GM19328 (cell line): Measurements from ENCODE around the gene PITPNM3.
"Not testable (repeated sequence)": the region's sequence is repeated elsewhere in the genome, so short reads cannot be mapped to it uniquely, and the experiment has no call there.

Source experiments
- ATAC-seq: cut with Tn5 transposase; IDR thresholded peaks from one replicate; pipeline ENCODE4 v1.9.1; 2021; ENCODE audit warnings: mild to moderate bottlenecking, moderate library complexity; ENCODE audit not compliant: unreplicated experiment

The PITPNM3 gene

GRCh38 chr17:6556121-6557039, at the start of gene PITPNM3:
TSS of gene PITPNM3 (minus strand) at chr17:6556555. CDS start at chr17:6556406, 149 bp downstream.
- no peak for ATAC-seq

GRCh38 chr17:6605142-6605541, 48.8 kb upstream of the PITPNM3 start:
- no peak for ATAC-seq

GRCh38 chr17:6603744-6604325, 47.5 kb upstream of the PITPNM3 start:
- no peak for ATAC-seq

GRCh38 chr17:6602141-6602540, 45.8 kb upstream of the PITPNM3 start:
- ATAC-seq = no peak

- ATAC-seq = no peak
Observed at GRCh38 chr17:6599364-6599763, 43.0 kb upstream of the PITPNM3 start.

GRCh38 chr17:6597727-6598126, 41.4 kb upstream of the PITPNM3 start:
- ATAC-seq = no peak

- no peak for ATAC-seq
Observed at GRCh38 chr17:6596941-6597340, 40.6 kb upstream of the PITPNM3 start.

- no peak for ATAC-seq
Observed at GRCh38 chr17:6596511-6596910, 40.2 kb upstream of the PITPNM3 start.

GRCh38 chr17:6596081-6596480, 39.7 kb upstream of the PITPNM3 start:
- no peak for ATAC-seq

GRCh38 chr17:6593371-6593770, 37.0 kb upstream of the PITPNM3 start:
- not testable (repeated sequence) for ATAC-seq

- no peak for ATAC-seq
Observed at GRCh38 chr17:6592173-6592572, 35.8 kb upstream of the PITPNM3 start.

GRCh38 chr17:6591599-6592158, 35.3 kb upstream of the PITPNM3 start:
- ATAC-seq = no peak

- ATAC-seq = no peak
Observed at GRCh38 chr17:6589266-6589946, 33.1 kb upstream of the PITPNM3 start.

GRCh38 chr17:6588165-6588564, 31.8 kb upstream of the PITPNM3 start:
- no peak for ATAC-seq

GRCh38 chr17:6587310-6587709, 31.0 kb upstream of the PITPNM3 start:
- ATAC-seq = no peak

- no peak for ATAC-seq
Observed at GRCh38 chr17:6583411-6583810, 27.1 kb upstream of the PITPNM3 start.

- no peak for ATAC-seq
Observed at GRCh38 chr17:6580625-6581024, 24.3 kb upstream of the PITPNM3 start.

GRCh38 chr17:6578491-6578890, 22.1 kb upstream of the PITPNM3 start:
- ATAC-seq = no peak

GRCh38 chr17:6577686-6578263, 21.4 kb upstream of the PITPNM3 start:
- no peak for ATAC-seq

GRCh38 chr17:6576038-6576785, 19.9 kb upstream of the PITPNM3 start:
- ATAC-seq = no peak
